Raji (cell line): ENCODE measurements around the gene GPHN.

ENCODE experiments used
- POLR2A ChIP-seq: IDR thresholded peaks from 2 replicates; pipeline ENCODE4 v1.6.1; 2011; ENCODE audit warnings: low read depth, low read length, control low read depth; ENCODE audit not compliant: insufficient read depth

GPHN gene

GRCh38 chr14:66634876-66635275 is 126.9 kb downstream of the GPHN start:
- no peak for TF ChIP-seq POLR2A

GRCh38 chr14:66635435-66635834 is 127.5 kb downstream of the GPHN start:
- TF ChIP-seq POLR2A, result no peak

- TF ChIP-seq POLR2A, result no peak
Observed at GRCh38 chr14:66636240-66636639, 128.3 kb downstream of the GPHN start.

GRCh38 chr14:66638689-66639088 is 130.7 kb downstream of the GPHN start:
- TF ChIP-seq POLR2A, result no peak

- TF ChIP-seq POLR2A, result no peak
Observed at GRCh38 chr14:66641861-66642635, 134.1 kb downstream of the GPHN start.

GRCh38 chr14:66643344-66643743 is 135.4 kb downstream of the GPHN start:
- TF ChIP-seq POLR2A, result no peak

GRCh38 chr14:66645716-66646115 is 137.8 kb downstream of the GPHN start:
- TF ChIP-seq POLR2A, result no peak

GRCh38 chr14:66649498-66649897 is 141.6 kb downstream of the GPHN start:
- no peak for TF ChIP-seq POLR2A

GRCh38 chr14:66650491-66650911 is 142.6 kb downstream of the GPHN start:
- no peak for TF ChIP-seq POLR2A

GRCh38 chr14:66651536-66652220 is 143.7 kb downstream of the GPHN start:
- TF ChIP-seq POLR2A, result no peak

GRCh38 chr14:66652525-66653106 is 144.7 kb downstream of the GPHN start:
- TF ChIP-seq POLR2A, result no peak

- TF ChIP-seq POLR2A, result no peak
Observed at GRCh38 chr14:66657780-66658179, 149.8 kb downstream of the GPHN start.

- no peak for TF ChIP-seq POLR2A
Observed at GRCh38 chr14:66662374-66662773, 154.4 kb downstream of the GPHN start.

- no peak for TF ChIP-seq POLR2A
Observed at GRCh38 chr14:66677780-66678179, 169.8 kb downstream of the GPHN start.

GRCh38 chr14:66680216-66680615 is 172.3 kb downstream of the GPHN start:
- TF ChIP-seq POLR2A, result no peak

- no peak for TF ChIP-seq POLR2A
Observed at GRCh38 chr14:66696326-66696725, 188.4 kb downstream of the GPHN start.

- TF ChIP-seq POLR2A, result no peak
Observed at GRCh38 chr14:66698503-66698902, 190.6 kb downstream of the GPHN start.

GRCh38 chr14:66701813-66702212 is 193.9 kb downstream of the GPHN start:
- TF ChIP-seq POLR2A, result no peak
